GM12874 (cell line): ENCODE results near the gene FMOD.

ENCODE experiments used
- CTCF ChIP-seq: IDR thresholded peaks from 2 replicates; pipeline ENCODE4 v1.5.1; 2011; ENCODE audit warnings: low read depth, mild to moderate bottlenecking, control low read depth, low read length, moderate library complexity; ENCODE audit not compliant: insufficient read depth

Gene FMOD

GRCh38 chr1:203324105-203325025, 26.6 kb downstream of the FMOD start:
- no peak for TF ChIP-seq CTCF

- TF ChIP-seq CTCF: no peak
Observed at GRCh38 chr1:203323587-203323986, 27.3 kb downstream of the FMOD start.

- TF ChIP-seq CTCF: no peak
Observed at GRCh38 chr1:203322500-203323179, 28.3 kb downstream of the FMOD start.

GRCh38 chr1:203321273-203322052, 29.5 kb downstream of the FMOD start:
- no peak for TF ChIP-seq CTCF

GRCh38 chr1:203320591-203321272, 30.2 kb downstream of the FMOD start:
- TF ChIP-seq CTCF: no peak

DNA sequence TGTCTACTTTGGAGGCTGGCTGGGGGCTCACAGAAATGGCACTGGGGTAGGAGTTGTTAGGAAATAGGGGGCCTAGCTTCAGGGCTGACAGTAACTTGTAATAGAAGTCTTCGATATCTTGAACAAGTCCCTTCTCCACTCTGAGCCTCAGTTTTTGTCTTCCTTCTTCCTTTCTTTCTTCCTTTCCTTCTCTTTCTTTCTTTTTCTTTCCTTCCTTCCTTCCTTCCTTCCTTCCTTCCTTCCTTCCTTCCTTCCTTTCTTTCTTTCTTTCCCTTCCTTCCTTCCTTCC, 32.7 kb downstream of the FMOD start:
- no peak for TF ChIP-seq CTCF
